ENCODE measurements around the gene GTF2H1. TPM values are rescaled to one million over a fixed set of nuclear protein-coding genes. Genes with fewer than 3 reads are reported as not detected.

GTF2H1 gene
- total RNA-seq, 1 experiment from 2014 or later: 72.0 TPM

DNA sequence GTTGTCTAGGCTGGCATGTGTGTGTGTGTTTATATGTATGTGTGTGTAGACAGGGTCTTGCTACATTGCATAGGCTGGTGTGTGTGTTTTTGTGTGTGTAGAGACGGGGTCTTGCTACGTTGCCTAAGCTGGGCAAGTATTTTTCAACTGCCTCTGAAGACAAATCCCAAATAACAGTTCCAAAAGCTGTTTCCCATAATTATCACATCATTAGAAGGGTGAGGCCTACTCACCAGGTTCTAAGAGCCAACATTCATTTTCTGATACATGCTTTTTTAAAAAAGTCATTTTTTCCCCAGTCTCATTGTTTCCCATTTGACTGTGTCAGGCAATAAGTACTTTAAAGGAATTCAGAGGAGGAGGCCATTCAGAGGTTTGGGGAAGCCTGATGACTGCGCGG lies 33.5 kb upstream of the GTF2H1 start:
- no peaks in the 10 kb centered on the region for H3K9me3 ChIP-seq
- Mint-ChIP-seq H3K4me1 (ENCODE audit: low read depth, unreplicated experiment) (no peaks in the 10 kb centered on the region), H3K9me3 (ENCODE audit: unreplicated experiment) (no peaks in the 10 kb centered on the region), H3K36me3 (ENCODE audit: insufficient read depth, unreplicated experiment) (peaks cover 50% of the 10 kb centered on the region), H3K27me3 (ENCODE audit: insufficient read depth, unreplicated experiment) (no peaks in the 10 kb centered on the region), H3K27ac (ENCODE audit: unreplicated experiment) (no peak overlapping the region), H3K4me3 (ENCODE audit: unreplicated experiment) (no peak overlapping the region)
- H3K27me3 ChIP-seq (replicated peaks; ENCODE audit: control insufficient read depth, insufficient read depth, low read length): no peaks in the 10 kb centered on the region
- TF ChIP-seq, protein P1, sequence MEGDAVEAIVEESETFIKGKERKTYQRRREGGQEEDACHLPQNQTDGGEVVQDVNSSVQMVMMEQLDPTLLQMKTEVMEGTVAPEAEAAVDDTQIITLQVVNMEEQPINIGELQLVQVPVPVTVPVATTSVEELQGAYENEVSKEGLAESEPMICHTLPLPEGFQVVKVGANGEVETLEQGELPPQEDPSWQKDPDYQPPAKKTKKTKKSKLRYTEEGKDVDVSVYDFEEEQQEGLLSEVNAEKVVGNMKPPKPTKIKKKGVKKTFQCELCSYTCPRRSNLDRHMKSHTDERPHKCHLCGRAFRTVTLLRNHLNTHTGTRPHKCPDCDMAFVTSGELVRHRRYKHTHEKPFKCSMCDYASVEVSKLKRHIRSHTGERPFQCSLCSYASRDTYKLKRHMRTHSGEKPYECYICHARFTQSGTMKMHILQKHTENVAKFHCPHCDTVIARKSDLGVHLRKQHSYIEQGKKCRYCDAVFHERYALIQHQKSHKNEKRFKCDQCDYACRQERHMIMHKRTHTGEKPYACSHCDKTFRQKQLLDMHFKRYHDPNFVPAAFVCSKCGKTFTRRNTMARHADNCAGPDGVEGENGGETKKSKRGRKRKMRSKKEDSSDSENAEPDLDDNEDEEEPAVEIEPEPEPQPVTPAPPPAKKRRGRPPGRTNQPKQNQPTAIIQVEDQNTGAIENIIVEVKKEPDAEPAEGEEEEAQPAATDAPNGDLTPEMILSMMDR (IDR thresholded peaks at IDR 0.05; ENCODE audit: insufficient read depth in 1 of 2, low read depth in 1 of 2, low read length in 1 of 2, severe bottlenecking in 1 of 2, unreplicated experiment in 1 of 2): no peak
- ChIA-PET POLR2A (no interaction called here), CTCF (no interaction called here)
- H3K36me3 ChIP-seq (ENCODE audit: control insufficient read depth, insufficient read depth, low read length): peaks cover 1% of the 10 kb centered on the region; the same call in 1 of the 2 replicates
- no peaks in the 10 kb centered on the region for H3K4me1 ChIP-seq
- intact Hi-C loops (cut with micrococcal nuclease; ENCODE audit: unreplicated experiment): no loop called here
- no TSS peak for BruUV-seq (replicated peaks)
- H3K4me3 ChIP-seq (ENCODE audit: low read depth, low read length): no peak overlapping the region
- no peak for DNase-seq

GRCh38 chr11:18294862-18295261 lies 27.5 kb upstream of the GTF2H1 start:
- Histone ChIP-seq H3K36me3 (ENCODE audit: control insufficient read depth, insufficient read depth, low read length) (peaks cover 1% of the 10 kb centered on the region; the same call in 1 of the 2 replicates), H3K27me3 (replicated peaks; ENCODE audit: control insufficient read depth, insufficient read depth, low read length) (no peaks in the 10 kb centered on the region), H3K4me1 (no peaks in the 10 kb centered on the region), H3K9me3 (no peaks in the 10 kb centered on the region), H3K4me3 (ENCODE audit: low read depth, low read length) (no peak overlapping the region)
- no peak for DNase-seq
- peaks cover 59% of the 10 kb centered on the region for H3K36me3 Mint-ChIP-seq (ENCODE audit: insufficient read depth, unreplicated experiment)
- no TSS peak for BruUV-seq (replicated peaks)
- intact Hi-C loops (cut with micrococcal nuclease; ENCODE audit: unreplicated experiment): no loop called here
- POLR2A ChIA-PET: no interaction called here
- no peak overlapping the region for H3K27ac Mint-ChIP-seq (ENCODE audit: unreplicated experiment)
- no peaks in the 10 kb centered on the region for H3K27me3 Mint-ChIP-seq (ENCODE audit: insufficient read depth, unreplicated experiment)
- TF ChIP-seq, protein P1 (IDR thresholded peaks at IDR 0.05; ENCODE audit: insufficient read depth in 1 of 2, low read depth in 1 of 2, low read length in 1 of 2, severe bottlenecking in 1 of 2, unreplicated experiment in 1 of 2): no peak
- no peak overlapping the region for H3K4me3 Mint-ChIP-seq (ENCODE audit: unreplicated experiment)
- CTCF ChIA-PET: no interaction called here
- no peaks in the 10 kb centered on the region for H3K9me3 Mint-ChIP-seq (ENCODE audit: unreplicated experiment)
- no peaks in the 10 kb centered on the region for H3K4me1 Mint-ChIP-seq (ENCODE audit: low read depth, unreplicated experiment)

GRCh38 chr11:18295316-18295715 lies 27.1 kb upstream of the GTF2H1 start:
- CTCF ChIA-PET: no interaction called here
- TF ChIP-seq, protein P1 (IDR thresholded peaks at IDR 0.05; ENCODE audit: insufficient read depth in 1 of 2, low read depth in 1 of 2, low read length in 1 of 2, severe bottlenecking in 1 of 2, unreplicated experiment in 1 of 2): no peak
- intact Hi-C loops (cut with micrococcal nuclease; ENCODE audit: unreplicated experiment): no loop called here
- Mint-ChIP-seq H3K4me1 (ENCODE audit: low read depth, unreplicated experiment) (no peaks in the 10 kb centered on the region), H3K4me3 (ENCODE audit: unreplicated experiment) (no peak overlapping the region), H3K9me3 (ENCODE audit: unreplicated experiment) (no peaks in the 10 kb centered on the region), H3K27me3 (ENCODE audit: insufficient read depth, unreplicated experiment) (no peaks in the 10 kb centered on the region), H3K27ac (ENCODE audit: unreplicated experiment) (no peak overlapping the region), H3K36me3 (ENCODE audit: insufficient read depth, unreplicated experiment) (peaks cover 59% of the 10 kb centered on the region)
- H3K4me1 ChIP-seq: no peaks in the 10 kb centered on the region
- H3K27me3 ChIP-seq (replicated peaks; ENCODE audit: control insufficient read depth, insufficient read depth, low read length): no peaks in the 10 kb centered on the region
- no TSS peak for BruUV-seq (replicated peaks)
- no peak overlapping the region for H3K4me3 ChIP-seq (ENCODE audit: low read depth, low read length)
- POLR2A ChIA-PET: no interaction called here
- peaks cover 1% of the 10 kb centered on the region; the same call in 1 of the 2 replicates for H3K36me3 ChIP-seq (ENCODE audit: control insufficient read depth, insufficient read depth, low read length)
- H3K9me3 ChIP-seq: no peaks in the 10 kb centered on the region
- no peak for DNase-seq
